SK-N-MC (cell line): ENCODE measurements around the gene PARP8.

Source experiments
- EZH2 ChIP-seq: fragments of 200-600 bp; sonication (generic); IDR thresholded peaks from one replicate; pipeline ENCODE4 v1.6.1; 2017; ENCODE audit warnings: antibody characterized with exemption
- FOXP2 ChIP-seq: optimal IDR thresholded peaks from 2 replicates; pipeline ENCODE3; 2011; ENCODE audit warnings: mild to moderate bottlenecking, moderate library complexity; ENCODE audit not compliant: insufficient read depth; ENCODE audit errors: extremely low read length, control extremely low read depth
- POLR2AphosphoS5 ChIP-seq: IDR thresholded peaks from 2 replicates; pipeline ENCODE4 v1.6.1; 2012; ENCODE audit warnings: mild to moderate bottlenecking, low read depth, low read length, borderline replicate concordance

- TF ChIP-seq EZH2 (no peak), POLR2AphosphoS5 (no peak), FOXP2 (no peak)
Measured at GRCh38 chr5:50720061-50720710, 53.7 kb downstream of the PARP8 start.
